CD4-positive, alpha-beta T cell treated with Interferon alpha-2 for 1 hour (primary cell): Measurements from ENCODE around the gene TMEM143.
A peak's percentile ranks its signal among the peaks of the same experiment; 100 is the strongest.
"Not testable (repeated sequence)": the region's sequence is repeated elsewhere in the genome, so short reads cannot be mapped to it uniquely, and the experiment has no call there.

Source experiments
- DNase-seq, 2 donors: peaks; one replicate each; pipeline ENCODE4 v3.0.0-alpha.2; 2020 to 2022

Gene TMEM143

GRCh38 chr19:48363810-48364597 lies at the start of gene TMEM143, which contains the start of gene SYNGR4:
Gene TMEM143 (minus strand): TSS chr19:48363940. CDS start chr19:48363920, 20 bp downstream.
Gene SYNGR4 (plus strand): TSS chr19:48364367. CDS start chr19:48365843, 1,476 bp downstream.
- peak; percentile 99 to 100 for DNase-seq

- DNase-seq, result no peak
Measured at GRCh38 chr19:48405850-48406249, 42.1 kb upstream of the TMEM143 start.

- no peak for DNase-seq
Measured at GRCh38 chr19:48405010-48405659, 41.4 kb upstream of the TMEM143 start.

GRCh38 chr19:48403606-48404005 lies 39.9 kb upstream of the TMEM143 start:
- DNase-seq, result peak; percentile 70 to 75

GRCh38 chr19:48401287-48401686 lies 37.5 kb upstream of the TMEM143 start:
- DNase-seq, result no peak

GRCh38 chr19:48400018-48400742 lies 36.4 kb upstream of the TMEM143 start:
- peak; percentile 27 to 56 for DNase-seq

GRCh38 chr19:48398375-48399235 lies 34.9 kb upstream of the TMEM143 start:
- peak; percentile 86 to 92 for DNase-seq

GRCh38 chr19:48398102-48398374 lies 34.3 kb upstream of the TMEM143 start:
- DNase-seq, result no peak

GRCh38 chr19:48397263-48398101 lies 33.7 kb upstream of the TMEM143 start:
- no peak for DNase-seq

- no peak for DNase-seq
Measured at GRCh38 chr19:48396824-48397176, 33.1 kb upstream of the TMEM143 start.

- DNase-seq, result no peak
Measured at GRCh38 chr19:48396016-48396823, 32.5 kb upstream of the TMEM143 start.

- DNase-seq, result no peak
Measured at GRCh38 chr19:48395499-48395898, 31.8 kb upstream of the TMEM143 start.

- no peak for DNase-seq
Measured at GRCh38 chr19:48395170-48395455, 31.4 kb upstream of the TMEM143 start.

- no peak for DNase-seq
Measured at GRCh38 chr19:48394331-48395169, 30.8 kb upstream of the TMEM143 start.

GRCh38 chr19:48393559-48394330 lies 30.0 kb upstream of the TMEM143 start, which contains the start of gene GRIN2D:
Gene GRIN2D (plus strand): TSS chr19:48393668. CDS start chr19:48398393, 4,725 bp downstream.
- DNase-seq, result peak; percentile 10 to 44

- no peak for DNase-seq
Measured at GRCh38 chr19:48392860-48393558, 29.3 kb upstream of the TMEM143 start.

GRCh38 chr19:48392006-48392344 lies 28.2 kb upstream of the TMEM143 start:
- DNase-seq, result not testable (repeated sequence)

GRCh38 chr19:48391100-48392005 lies 27.6 kb upstream of the TMEM143 start, which contains the start of gene KDELR1:
Gene KDELR1 (minus strand): TSS chr19:48391551. CDS start chr19:48391358, 193 bp downstream.
- DNase-seq, result peak; percentile 50 to 76
